ENCODE data around the gene RAB39B.
"Not testable (repeated sequence)": the region's sequence is repeated elsewhere in the genome, so short reads cannot be mapped to it uniquely, and the experiment has no call there.

RAB39B gene, protein sequence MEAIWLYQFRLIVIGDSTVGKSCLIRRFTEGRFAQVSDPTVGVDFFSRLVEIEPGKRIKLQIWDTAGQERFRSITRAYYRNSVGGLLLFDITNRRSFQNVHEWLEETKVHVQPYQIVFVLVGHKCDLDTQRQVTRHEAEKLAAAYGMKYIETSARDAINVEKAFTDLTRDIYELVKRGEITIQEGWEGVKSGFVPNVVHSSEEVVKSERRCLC

DNA sequence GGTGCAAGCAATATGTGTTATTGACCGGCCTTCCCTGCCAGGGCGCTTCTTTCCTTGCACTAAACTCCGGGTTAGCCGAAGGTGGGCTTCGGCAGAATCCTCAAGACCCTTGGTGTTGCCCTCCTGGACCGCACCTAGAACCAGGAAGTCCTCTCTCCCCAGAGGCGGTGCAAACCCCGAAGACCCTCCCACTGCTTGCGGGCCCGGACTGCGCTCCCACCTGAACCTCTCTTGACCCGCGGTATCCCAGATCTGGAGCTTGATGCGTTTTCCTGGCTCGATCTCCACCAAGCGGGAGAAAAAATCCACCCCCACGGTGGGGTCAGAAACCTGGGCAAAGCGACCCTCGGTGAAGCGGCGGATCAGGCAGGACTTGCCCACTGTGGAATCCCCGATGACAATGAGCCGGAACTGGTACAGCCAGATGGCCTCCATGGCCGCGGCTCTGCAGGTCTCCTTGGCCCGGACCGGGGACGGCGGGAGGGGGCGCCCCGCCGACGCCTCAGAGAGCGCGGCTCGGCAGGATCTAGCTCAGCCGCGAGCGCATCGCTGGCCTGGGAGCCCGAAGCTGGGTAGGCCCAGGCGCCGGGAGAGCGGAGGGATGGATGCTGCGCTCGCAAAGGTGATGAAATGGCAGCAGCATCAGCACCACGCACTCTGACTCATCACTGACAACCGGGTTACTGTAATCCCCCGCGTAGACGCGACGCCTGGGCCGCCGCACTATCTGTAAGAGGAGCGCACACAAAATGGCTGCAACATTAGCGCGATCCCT, at the start of gene RAB39B:
TSS of gene RAB39B (minus strand) at position 638 of the 775 bp plus-strand sequence. CDS start at position 435, 203 bp downstream.
- peak within 1 kb of the TSS; percentile 56 for H3K4me3 ChIP-seq (ENCODE audit: control insufficient read depth, low read depth, low read length)
- TF ChIP-seq, protein P1, sequence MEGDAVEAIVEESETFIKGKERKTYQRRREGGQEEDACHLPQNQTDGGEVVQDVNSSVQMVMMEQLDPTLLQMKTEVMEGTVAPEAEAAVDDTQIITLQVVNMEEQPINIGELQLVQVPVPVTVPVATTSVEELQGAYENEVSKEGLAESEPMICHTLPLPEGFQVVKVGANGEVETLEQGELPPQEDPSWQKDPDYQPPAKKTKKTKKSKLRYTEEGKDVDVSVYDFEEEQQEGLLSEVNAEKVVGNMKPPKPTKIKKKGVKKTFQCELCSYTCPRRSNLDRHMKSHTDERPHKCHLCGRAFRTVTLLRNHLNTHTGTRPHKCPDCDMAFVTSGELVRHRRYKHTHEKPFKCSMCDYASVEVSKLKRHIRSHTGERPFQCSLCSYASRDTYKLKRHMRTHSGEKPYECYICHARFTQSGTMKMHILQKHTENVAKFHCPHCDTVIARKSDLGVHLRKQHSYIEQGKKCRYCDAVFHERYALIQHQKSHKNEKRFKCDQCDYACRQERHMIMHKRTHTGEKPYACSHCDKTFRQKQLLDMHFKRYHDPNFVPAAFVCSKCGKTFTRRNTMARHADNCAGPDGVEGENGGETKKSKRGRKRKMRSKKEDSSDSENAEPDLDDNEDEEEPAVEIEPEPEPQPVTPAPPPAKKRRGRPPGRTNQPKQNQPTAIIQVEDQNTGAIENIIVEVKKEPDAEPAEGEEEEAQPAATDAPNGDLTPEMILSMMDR (IDR thresholded peaks at IDR 0.05; ENCODE audit: control insufficient read depth, insufficient read depth, low read depth, low read length, missing control alignments) = no peak
- peak; percentile 3 for DNase-seq (ENCODE audit: low read depth)

DNA sequence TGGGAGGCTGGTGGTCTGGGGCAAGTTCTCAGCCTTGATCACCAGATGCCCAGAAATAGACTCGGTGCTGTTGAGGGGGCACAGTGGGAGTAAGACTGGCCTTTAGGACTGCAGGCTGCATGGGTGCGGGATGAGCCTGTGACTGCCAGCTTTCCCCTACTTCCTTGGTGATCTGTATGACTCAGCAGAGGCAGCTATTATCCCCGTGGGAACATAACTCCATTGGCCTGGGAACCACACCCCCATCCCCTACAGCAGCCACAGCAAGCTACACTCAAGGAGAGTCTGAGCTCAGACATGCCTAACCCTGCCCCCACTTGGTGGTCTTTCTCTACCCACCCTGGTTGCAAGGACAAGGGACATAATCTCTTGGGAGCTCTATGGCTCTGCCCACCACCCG, 49.5 kb upstream of the RAB39B start:
- no peak overlapping the region for H3K4me3 ChIP-seq (ENCODE audit: control insufficient read depth, low read depth, low read length)
- no peak for DNase-seq (ENCODE audit: low read depth)
- TF ChIP-seq, protein P1 (IDR thresholded peaks at IDR 0.05; ENCODE audit: control insufficient read depth, insufficient read depth, low read depth, low read length, missing control alignments) = no peak

DNA sequence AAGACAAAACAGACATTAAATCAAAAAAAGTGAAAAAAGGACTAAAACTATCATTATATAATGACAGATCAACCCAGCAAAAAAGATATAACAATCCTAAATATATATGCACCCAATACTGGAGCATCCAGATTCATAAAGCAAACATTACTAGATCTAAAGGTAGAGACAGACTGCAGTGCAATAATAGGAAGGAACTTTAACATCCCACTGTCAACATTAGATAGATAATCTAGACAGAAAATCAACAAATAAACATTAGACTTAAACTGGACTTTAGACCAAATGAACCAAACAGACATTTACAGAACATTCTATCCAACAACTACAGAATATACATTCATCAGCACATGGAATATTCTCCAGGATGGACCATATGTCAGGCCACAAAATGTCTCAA, 29.5 kb upstream of the RAB39B start:
- H3K4me3 ChIP-seq (ENCODE audit: control insufficient read depth, low read depth, low read length) = no peak overlapping the region
- no peak for DNase-seq (ENCODE audit: low read depth)
- TF ChIP-seq, protein P1 (IDR thresholded peaks at IDR 0.05; ENCODE audit: control insufficient read depth, insufficient read depth, low read depth, low read length, missing control alignments) = no peak

DNA sequence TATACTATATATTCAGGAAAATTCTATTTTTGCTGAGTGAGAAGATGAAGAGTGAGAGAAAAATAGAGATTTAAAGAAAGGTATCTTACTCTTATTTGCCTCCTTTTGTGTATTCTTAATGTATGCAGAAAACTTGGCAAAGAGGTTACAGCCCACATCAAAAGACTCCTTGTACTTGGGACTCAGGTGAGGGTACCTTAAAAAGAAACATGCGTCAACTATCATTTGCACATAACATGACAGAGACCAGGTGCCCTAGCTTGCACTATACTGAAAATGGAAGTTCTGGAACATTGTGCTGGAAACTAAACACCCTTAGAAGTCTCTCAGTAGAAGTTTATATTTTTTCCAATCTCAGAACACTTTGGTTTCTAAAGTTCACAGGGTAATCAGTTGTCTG, 15.6 kb upstream of the RAB39B start:
- TF ChIP-seq, protein P1 (IDR thresholded peaks at IDR 0.05; ENCODE audit: control insufficient read depth, insufficient read depth, low read depth, low read length, missing control alignments) = no peak
- no peak for DNase-seq (ENCODE audit: low read depth)
- no peak overlapping the region for H3K4me3 ChIP-seq (ENCODE audit: control insufficient read depth, low read depth, low read length)

DNA sequence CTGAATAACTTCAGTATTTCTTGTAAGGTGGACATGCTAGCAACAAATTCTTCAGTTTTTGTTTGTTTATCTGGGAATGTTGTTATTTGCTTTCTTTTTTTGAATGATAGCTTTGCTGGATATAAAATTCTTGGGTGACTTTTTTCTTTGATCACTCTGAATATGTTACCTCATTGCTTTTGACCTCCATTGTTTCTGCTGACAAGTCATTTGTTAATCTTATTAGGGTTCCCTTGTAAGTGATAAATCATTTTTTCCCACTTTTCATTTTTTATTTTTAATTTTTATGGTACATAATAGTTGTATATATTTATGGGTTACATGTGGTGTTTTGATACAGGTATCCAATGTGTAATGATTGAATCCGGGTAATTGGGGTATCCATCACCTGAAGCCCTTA, 6.7 kb upstream of the RAB39B start:
- no peak for DNase-seq (ENCODE audit: low read depth)
- TF ChIP-seq, protein P1 (IDR thresholded peaks at IDR 0.05; ENCODE audit: control insufficient read depth, insufficient read depth, low read depth, low read length, missing control alignments) = no peak
- no peak overlapping the region for H3K4me3 ChIP-seq (ENCODE audit: control insufficient read depth, low read depth, low read length)

DNA sequence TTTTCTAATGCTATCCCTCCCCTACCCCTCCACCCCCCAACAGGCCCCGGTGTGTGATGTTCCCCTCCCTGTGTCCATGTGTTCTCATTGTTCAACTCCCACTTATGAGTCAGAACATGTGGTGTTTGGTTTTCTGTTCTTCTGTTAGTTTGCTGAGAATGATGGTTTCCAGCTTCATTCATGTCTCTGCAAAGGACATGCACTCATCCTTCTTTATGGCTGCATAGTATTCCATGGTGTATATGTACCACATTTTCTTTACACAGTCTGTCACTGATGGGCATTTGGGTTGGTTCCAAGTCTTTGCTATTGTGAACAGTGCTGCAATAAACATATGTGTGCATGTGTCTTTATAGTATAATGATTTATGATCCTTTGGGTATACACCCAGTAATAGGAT, 3.7 kb upstream of the RAB39B start:
- not testable (repeated sequence) for DNase-seq (ENCODE audit: low read depth)

DNA sequence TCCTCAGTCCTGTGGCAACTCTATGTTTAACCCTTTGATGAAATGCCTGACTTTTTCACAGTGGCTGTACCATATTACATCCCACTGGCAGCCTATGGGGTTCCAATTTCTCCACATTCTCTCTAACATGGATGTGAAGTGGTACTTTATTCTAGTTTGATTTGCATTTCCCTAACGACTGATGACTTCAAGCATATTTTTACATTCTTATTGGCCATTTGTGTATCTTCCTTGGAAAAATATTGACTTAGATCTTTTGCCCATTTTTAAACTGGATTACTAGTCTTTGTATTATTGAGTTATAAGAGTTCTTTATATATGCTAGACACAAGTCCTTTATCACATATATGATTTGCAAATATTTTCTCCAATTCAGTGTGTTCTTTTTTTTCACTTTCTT, 2.1 kb upstream of the RAB39B start:
- TF ChIP-seq, protein P1 (IDR thresholded peaks at IDR 0.05; ENCODE audit: control insufficient read depth, insufficient read depth, low read depth, low read length, missing control alignments) = no peak
- DNase-seq (ENCODE audit: low read depth) = no peak
- no peak overlapping the region for H3K4me3 ChIP-seq (ENCODE audit: control insufficient read depth, low read depth, low read length)

More for the DNA sequence above, 3.7 kb upstream of the RAB39B start:
- H3K4me3 ChIP-seq (ENCODE audit: control insufficient read depth, low read depth, low read length) = not testable (repeated sequence)

Data from AG09309 (cell line).